Erythroblast (primary cell): ENCODE measurements around the gene GOLGA6D.

Experiments used
- GATA1 ChIP-seq: IDR thresholded peaks from 2 replicates; pipeline ENCODE4 v1.6.1; 2011; ENCODE audit warnings: low read depth, mild to moderate bottlenecking, control low read depth, low read length, moderate library complexity
- POLR2A ChIP-seq: IDR thresholded peaks from 2 replicates; pipeline ENCODE4 v1.6.1; 2011; ENCODE audit warnings: mild to moderate bottlenecking, low read length

- TF ChIP-seq POLR2A (no peak), GATA1 (no peak)
Observed at GRCh38 chr15:75338661-75339240, 56.1 kb downstream of the GOLGA6D start.
